Ishikawa (cell line): ENCODE data around the gene BET1L.
A peak's percentile ranks its signal among the peaks of the same experiment; 100 is the strongest.

Experiments
- CEBPB ChIP-seq: IDR thresholded peaks from 2 replicates; pipeline ENCODE4 v1.6.1; 2012
- CREB1 ChIP-seq: IDR thresholded peaks from 2 replicates; pipeline ENCODE4 v1.6.1; 2012; ENCODE audit warnings: low read depth
- EGR1 ChIP-seq: IDR thresholded peaks from 2 replicates; pipeline ENCODE4 v1.6.1; 2012
- EP300 ChIP-seq: IDR thresholded peaks from 2 replicates; pipeline ENCODE4 v1.6.1; 2012; ENCODE audit warnings: borderline replicate concordance
- FOXM1 ChIP-seq: IDR thresholded peaks from 2 replicates; pipeline ENCODE4 v1.6.1; 2012; ENCODE audit warnings: low read depth, borderline replicate concordance
- NFIC ChIP-seq: IDR thresholded peaks from 2 replicates; pipeline ENCODE4 v1.6.1; 2012
- RAD21 ChIP-seq: IDR thresholded peaks from 2 replicates; pipeline ENCODE4 v1.6.1; 2012; ENCODE audit warnings: low read depth
- TAF1 ChIP-seq: IDR thresholded peaks from 2 replicates; pipeline ENCODE4 v1.6.1; 2012; ENCODE audit warnings: low read depth, mild to moderate bottlenecking
- TCF12 ChIP-seq: IDR thresholded peaks from 2 replicates; pipeline ENCODE4 v1.6.1; 2012; ENCODE audit warnings: low read depth
- TEAD4 ChIP-seq: IDR thresholded peaks from 2 replicates; pipeline ENCODE4 v1.6.1; 2012
- YY1 ChIP-seq: IDR thresholded peaks from 2 replicates; pipeline ENCODE4 v1.6.1; 2012; ENCODE audit warnings: low read depth
- ZBTB7A ChIP-seq: IDR thresholded peaks from 2 replicates; pipeline ENCODE4 v1.6.1; 2012; ENCODE audit warnings: low read depth
- TF ChIP-seq, protein P1 (sequence below): IDR thresholded peaks from 2 replicates; pipeline ENCODE4 v1.6.1; 2012
- TF ChIP-seq, protein P2 (sequence below): IDR thresholded peaks from 2 replicates; pipeline ENCODE4 v1.6.1; 2012
- TF ChIP-seq, protein P3 (sequence below): IDR thresholded peaks from 2 replicates; pipeline ENCODE4 v1.6.1; 2012; ENCODE audit warnings: low read depth, mild to moderate bottlenecking

The BET1L gene

DNA sequence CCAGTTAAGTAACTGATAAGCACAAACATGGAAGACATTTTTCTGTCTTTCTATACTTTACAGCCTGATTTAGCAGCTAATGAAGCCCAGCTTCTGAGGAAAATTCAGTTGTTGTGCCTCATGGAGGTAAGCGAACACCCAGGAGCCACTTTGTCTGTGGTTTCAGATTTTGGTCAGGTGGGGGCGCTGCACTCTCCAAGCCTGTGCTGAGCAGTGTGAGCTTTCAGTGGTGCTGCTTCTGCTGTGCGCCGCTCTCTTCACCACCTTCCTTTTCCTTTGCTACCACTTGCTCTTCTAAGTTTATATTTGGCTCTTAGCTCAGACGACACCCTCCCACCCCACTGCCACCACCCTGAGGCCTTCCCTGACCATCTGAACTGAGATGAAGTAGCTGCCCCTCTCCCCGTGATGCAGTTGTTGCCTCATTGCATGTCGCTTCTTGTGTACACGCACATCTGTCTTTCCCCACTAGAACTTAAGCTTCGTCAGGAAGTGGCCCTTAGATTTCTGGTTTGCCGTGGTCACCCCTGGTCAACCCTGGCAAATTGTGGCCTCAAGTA lies 43.6 kb upstream of the BET1L start:
- peak; percentile 58 for TF ChIP-seq RAD21
- TF ChIP-seq, protein P1, sequence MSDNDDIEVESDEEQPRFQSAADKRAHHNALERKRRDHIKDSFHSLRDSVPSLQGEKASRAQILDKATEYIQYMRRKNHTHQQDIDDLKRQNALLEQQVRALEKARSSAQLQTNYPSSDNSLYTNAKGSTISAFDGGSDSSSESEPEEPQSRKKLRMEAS = no peak
- TF ChIP-seq EP300 = no peak

DNA sequence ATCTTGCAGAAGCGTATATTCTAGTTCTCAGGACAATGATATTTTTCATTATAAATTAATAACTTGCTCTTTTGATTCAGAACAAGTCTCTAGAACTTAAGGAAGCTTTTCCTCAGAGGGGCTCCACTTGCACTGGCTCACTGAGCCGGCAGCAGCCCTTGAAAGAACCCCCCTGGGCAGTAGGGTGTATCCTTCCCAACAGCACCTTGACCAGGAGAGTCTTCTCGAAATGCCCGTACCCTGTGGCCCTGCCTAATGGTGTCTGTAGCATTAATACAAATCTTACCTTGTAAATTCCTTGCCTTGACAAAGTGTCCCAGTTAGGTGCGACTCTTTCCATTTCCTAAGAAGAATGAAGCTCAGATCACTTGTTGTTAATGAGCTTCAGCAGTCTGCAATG lies 43.1 kb upstream of the BET1L start:
- TF ChIP-seq TCF12 (no peak), YY1 (no peak), TAF1 (no peak), RAD21 (no peak), EGR1 (no peak), FOXM1 (no peak), TEAD4 (no peak), CREB1 (no peak), NFIC (no peak)
- TF ChIP-seq, protein P1 = no peak

DNA sequence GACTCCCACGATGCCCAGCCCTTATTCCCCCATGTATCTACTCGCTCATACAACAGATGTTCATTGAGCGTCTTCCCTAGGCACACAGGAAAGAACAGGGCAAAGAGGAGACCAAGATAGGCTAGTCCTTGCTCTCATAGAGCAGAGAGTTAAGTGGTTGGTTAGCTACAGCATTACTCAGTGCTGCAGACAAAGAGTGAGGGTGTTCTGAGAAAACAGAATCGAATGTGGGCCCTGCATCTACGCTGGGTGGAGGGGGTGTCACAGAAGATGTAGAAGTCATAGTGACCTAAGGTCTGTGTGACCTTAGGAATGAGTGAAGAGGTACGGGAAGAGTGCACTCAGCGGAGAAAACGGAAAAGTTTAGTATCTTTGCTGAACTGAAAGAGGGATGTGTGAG lies 41.9 kb upstream of the BET1L start:
- no peak for TF ChIP-seq TAF1
- TF ChIP-seq FOXM1 = no peak
- no peak for TF ChIP-seq CEBPB
- TF ChIP-seq YY1 = no peak
- no peak for TF ChIP-seq NFIC
- no peak for TF ChIP-seq EP300
- no peak for TF ChIP-seq RAD21
- TF ChIP-seq, protein P2, sequence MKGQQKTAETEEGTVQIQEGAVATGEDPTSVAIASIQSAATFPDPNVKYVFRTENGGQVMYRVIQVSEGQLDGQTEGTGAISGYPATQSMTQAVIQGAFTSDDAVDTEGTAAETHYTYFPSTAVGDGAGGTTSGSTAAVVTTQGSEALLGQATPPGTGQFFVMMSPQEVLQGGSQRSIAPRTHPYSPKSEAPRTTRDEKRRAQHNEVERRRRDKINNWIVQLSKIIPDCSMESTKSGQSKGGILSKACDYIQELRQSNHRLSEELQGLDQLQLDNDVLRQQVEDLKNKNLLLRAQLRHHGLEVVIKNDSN = no peak
- no peak for TF ChIP-seq EGR1
- TF ChIP-seq TEAD4 = no peak
- TF ChIP-seq ZBTB7A = no peak
- no peak for TF ChIP-seq TCF12
- TF ChIP-seq, protein P3, sequence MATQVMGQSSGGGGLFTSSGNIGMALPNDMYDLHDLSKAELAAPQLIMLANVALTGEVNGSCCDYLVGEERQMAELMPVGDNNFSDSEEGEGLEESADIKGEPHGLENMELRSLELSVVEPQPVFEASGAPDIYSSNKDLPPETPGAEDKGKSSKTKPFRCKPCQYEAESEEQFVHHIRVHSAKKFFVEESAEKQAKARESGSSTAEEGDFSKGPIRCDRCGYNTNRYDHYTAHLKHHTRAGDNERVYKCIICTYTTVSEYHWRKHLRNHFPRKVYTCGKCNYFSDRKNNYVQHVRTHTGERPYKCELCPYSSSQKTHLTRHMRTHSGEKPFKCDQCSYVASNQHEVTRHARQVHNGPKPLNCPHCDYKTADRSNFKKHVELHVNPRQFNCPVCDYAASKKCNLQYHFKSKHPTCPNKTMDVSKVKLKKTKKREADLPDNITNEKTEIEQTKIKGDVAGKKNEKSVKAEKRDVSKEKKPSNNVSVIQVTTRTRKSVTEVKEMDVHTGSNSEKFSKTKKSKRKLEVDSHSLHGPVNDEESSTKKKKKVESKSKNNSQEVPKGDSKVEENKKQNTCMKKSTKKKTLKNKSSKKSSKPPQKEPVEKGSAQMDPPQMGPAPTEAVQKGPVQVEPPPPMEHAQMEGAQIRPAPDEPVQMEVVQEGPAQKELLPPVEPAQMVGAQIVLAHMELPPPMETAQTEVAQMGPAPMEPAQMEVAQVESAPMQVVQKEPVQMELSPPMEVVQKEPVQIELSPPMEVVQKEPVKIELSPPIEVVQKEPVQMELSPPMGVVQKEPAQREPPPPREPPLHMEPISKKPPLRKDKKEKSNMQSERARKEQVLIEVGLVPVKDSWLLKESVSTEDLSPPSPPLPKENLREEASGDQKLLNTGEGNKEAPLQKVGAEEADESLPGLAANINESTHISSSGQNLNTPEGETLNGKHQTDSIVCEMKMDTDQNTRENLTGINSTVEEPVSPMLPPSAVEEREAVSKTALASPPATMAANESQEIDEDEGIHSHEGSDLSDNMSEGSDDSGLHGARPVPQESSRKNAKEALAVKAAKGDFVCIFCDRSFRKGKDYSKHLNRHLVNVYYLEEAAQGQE = no peak

DNA sequence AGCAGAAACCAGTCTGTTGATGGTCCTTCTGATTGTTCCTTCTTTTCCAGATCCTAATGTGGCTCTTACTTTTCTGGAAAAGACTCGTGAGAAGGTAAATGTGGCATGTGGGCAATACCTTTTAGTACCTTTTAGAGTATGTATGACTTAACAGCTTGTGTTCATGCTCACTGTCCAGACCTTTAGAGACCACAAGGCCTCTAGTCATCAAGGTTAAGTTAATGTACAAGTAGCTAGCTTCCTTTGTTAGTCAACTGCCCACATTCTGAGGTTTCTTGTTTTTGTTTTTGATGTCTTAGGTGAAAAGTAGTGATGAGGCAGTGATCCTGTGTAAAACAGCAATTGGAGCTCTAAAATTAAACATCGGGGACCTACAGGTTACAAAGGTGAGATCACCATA lies 37.2 kb upstream of the BET1L start:
- TF ChIP-seq FOXM1 (no peak), RAD21 (no peak), EGR1 (no peak), TEAD4 (no peak)
- TF ChIP-seq, protein P1 = no peak
- TF ChIP-seq, protein P2 = no peak

DNA sequence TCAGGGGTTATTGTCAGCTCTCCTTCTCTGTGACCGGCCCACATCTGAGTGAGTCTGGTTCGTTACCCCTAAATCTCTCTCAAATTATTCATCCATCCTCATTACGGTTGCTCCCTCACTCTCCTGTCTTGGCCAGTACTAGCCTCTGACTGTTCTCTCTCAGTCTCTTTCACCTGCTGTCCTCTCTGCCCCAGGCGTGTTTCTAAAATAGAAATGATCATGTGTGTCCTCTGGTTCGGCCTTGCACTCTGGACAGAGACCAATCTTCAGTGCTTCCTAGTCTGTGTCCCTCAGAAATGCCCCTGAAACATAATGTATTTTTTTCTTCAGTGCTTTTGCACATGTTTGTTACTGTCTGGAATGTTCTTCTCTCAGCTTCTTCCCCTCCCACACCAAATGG lies 34.4 kb upstream of the BET1L start:
- TF ChIP-seq RAD21 (no peak), EGR1 (no peak)

DNA sequence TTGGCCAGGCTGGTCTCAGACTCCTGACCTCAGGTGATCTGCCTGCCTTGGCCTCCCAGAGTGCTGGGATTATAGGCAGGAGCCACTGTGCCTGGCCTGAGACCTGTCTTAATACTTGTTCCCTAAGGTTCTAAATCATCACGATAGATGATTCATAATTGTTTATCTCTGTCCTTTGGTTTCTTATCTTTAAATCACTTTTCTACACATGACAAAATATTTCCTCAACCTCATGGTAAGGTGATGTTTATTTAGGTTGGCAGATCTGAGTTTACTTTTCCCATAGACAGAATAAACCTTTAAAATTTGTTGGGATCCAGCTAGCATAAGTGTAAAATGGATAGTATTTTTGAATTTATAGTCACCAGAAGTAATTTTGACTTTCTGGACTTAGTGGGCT lies 33.1 kb upstream of the BET1L start:
- TF ChIP-seq, protein P2 = no peak
- TF ChIP-seq CEBPB = no peak
- TF ChIP-seq, protein P1 = no peak
- TF ChIP-seq YY1 = no peak
- TF ChIP-seq EGR1 = no peak
- TF ChIP-seq RAD21 = no peak

DNA sequence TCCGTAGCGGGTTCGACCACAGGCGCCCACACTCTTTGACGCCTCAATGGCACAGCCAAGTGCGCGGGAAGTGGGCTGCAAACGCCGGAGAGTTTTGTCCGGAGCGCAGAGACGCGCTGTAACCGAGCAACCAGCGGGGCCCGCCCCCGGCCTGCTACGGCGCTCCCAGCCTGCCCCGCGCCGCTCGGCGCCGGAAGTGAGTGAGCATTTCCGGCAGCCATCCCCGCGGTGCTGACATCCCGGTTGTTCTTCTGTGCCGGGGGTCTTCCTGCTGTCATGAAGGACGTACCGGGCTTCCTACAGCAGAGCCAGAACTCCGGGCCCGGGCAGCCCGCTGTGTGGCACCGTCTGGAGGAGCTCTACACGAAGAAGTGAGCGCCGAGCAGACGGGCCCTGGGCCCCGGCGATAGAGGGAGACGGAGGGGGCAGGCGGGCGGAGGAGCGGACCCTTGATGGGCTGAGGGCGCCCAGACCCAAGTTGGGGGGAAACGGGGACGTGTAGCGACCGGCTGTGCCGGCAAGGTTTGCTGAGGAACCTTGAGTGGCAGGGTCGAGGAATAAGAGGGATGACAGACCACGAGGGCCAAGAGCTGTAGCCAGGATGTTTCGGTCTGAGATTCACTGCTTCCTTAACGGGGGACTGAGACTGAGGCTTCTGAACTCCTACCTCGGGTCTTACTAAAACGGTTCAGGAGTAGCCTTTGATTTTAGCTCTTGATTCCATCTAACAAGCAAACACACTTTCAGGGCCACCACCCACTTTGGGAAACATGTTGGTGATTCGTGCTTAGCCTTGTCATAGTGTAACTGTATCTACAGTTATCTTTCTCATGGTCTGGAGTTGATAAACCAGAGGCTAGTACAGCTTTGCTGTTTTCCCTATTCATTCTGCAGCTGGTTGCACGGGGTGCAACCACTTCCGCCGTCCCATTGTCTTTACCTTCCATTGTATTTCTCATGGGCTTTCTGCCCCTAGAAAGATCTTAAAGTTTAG lies 29.9 kb upstream of the BET1L start, which contains the start of gene PSMD13:
TSS of gene PSMD13 (plus strand) at position 203 of the 994 bp plus-strand sequence. CDS start at position 277, 74 bp downstream.
- TF ChIP-seq TCF12 = peak; percentile 47; the same call in 1 of the 2 replicates
- peak; percentile 41; the same call in 1 of the 2 replicates for TF ChIP-seq EGR1
- TF ChIP-seq, protein P1 = no peak; the same call in none of the 2 replicates
- peak; percentile 78 for TF ChIP-seq TAF1
- peak; percentile 56; the same call in 1 of the 2 replicates for TF ChIP-seq ZBTB7A
- TF ChIP-seq YY1 = peak; percentile 76
- TF ChIP-seq RAD21 = no peak
- TF ChIP-seq CEBPB = no peak
- TF ChIP-seq TEAD4 = no peak
